AG20443 (cell line): Measurements from ENCODE around the gene PTPRN2.

Source experiments
- DNase-seq: peaks from one replicate; pipeline ENCODE4 v3.0.0; 2012; ENCODE audit warnings: low spot score, mixed read lengths

PTPRN2 gene

GRCh38 chr7:158602905-158603772, 15.5 kb upstream of the PTPRN2 start:
- DNase-seq, result no peak

DNA sequence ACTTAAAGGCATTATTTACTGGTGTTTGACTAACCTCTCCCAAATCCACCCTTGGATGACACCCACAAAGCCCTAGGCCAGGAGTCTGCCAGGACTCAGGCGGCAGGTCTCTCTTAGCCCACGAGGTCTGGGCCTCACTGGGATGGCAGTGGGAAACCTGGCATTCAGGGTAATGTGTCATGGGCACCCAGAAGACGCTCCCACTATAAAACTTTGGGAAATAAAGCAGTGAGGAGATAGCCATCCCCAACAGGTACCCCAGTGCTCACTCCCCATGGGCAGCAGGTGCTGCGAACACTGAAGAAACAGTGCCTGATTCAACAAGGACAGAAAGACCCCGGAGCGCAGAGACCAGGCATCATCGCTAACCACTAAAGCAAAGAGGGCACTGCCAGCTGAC, 14.4 kb upstream of the PTPRN2 start:
- DNase-seq, result no peak

DNA sequence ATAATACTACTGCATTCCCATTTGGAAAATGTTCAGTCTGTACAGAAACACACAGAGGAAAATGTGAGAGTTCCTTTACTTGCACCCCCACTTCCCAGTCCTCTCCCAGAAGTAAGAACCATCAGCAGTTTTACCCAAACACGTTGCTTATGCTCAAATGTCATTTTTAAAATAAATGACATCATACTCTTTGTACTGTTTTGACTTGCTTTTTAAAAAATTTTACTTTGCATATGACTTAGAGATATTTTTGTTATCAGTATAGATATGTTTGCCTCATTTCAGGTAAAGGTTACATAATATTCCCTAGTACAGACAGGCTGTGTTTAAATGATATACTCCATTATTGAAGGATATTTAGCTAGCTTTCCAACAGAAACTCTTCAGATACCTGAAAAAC, 13.5 kb upstream of the PTPRN2 start:
- no peak for DNase-seq

DNA sequence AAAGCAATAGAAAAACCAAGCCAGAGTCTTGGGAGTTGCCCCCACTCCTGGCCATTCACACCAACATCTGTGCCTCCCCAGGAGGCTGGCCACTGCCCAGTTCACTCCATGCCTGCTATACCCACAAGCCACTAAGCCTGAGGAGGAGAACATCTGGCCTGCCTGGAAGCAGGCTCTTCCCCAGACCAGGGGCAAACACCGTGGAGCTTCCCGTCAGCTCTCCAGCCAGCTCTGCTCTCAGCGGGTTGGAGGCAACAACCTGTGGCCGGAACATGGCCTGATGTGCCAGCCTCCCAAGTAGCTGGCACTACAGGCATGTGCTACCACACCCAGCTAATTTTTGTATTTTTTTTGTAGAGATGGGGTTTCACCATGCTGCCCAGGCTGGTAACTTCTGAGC, 9.1 kb upstream of the PTPRN2 start:
- no peak for DNase-seq

- DNase-seq, result no peak
Observed at GRCh38 chr7:158596309-158596708, 8.7 kb upstream of the PTPRN2 start.

DNA sequence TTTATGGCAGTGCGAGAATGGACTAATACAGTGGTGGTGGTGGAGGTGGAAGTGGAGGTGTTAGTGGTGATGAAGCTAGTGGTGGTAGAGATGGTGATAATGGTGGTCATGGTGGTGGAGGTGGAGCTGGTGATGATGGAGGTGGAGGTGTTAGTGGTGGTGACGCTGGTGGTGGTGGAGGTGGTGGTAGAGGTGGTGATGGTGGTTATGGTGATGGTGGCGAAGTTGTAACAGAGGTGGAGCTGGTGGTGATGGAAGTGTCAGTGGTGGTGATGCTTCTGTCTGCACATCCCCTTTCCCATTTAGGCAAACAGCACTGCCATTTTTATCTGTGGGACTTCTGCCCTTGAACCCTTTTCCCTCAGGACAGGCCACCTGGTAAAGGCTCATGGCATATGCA, 7.4 kb upstream of the PTPRN2 start:
- no peak for DNase-seq

DNA sequence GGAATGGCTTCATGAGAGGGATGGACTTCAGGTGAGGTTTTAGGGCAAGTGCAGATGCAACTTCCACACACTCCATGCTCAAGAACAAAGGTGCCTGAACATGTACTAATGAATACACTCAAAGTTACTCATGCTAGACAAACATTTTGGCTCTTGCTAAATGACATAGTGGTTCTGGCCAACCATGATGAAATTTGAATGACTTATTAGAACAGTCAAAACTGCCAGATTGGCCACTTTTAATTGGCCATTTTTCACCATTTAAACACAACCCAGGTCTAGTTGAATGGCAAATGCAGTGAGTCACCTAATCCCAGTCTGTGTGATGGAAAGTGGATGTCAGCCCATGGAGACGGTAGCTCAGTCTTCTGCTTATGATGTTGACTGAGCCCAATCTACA, 4.9 kb upstream of the PTPRN2 start:
- no peak for DNase-seq

DNA sequence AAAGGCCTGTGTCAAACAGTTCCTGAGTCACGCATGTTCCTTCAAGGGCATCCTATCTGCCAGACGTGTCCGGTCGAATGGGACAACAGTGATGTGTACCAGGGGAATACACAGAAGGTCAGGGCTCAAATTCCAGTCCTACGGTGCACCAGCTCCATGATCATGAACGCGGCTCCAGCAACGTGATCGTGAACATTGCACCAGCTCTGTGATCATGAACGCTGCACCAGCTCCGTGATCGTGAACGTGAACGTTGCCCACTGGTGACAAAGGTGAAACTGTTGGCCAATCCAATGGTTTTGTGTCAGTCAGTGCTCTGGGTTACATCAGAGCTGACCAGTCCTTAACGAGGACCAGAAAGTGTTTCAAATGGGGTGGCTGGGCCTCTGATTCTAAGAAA, 4.3 kb upstream of the PTPRN2 start:
- DNase-seq, result no peak

DNA sequence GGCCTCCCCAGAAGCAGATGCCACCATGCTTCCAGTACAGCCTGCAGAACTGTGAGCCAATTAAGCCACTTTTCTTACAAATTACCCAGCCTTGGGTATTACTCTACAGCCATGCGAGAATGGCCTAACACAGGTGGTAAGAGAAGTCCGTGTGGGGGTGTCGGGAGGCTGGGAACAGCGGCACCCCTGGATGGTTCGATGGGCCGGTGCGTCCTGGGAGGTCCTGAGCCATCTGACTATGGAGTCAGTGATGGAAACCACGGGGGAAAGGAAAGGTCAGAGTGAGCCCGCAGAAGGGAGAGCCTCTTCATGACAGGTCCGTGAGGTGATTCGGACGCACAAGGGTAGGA, 2.5 kb upstream of the PTPRN2 start:
- DNase-seq, result no peak

DNA sequence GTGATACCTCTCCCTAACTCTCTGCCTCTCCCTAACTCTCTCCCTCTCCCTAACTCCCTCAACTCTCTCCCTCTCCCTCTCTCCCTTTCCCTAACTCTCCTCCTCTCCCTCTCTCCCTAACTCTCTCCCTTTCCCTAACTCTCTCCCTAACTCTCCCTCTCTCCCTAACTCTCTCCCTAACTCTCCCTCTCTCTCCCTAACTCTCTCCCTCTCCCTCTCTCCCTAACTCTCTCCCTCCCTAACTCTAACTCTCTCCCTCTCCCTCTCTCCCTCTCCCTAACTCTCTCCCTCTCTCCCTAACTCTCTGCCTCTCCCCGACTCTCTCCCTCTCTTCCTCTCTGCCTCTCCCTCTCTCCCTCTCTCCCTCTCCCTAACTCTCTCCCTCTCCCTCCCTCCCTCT, 2.0 kb upstream of the PTPRN2 start:
- no peak for DNase-seq

GRCh38 chr7:158588878-158589442, 1.3 kb upstream of the PTPRN2 start:
- DNase-seq, result no peak

DNA sequence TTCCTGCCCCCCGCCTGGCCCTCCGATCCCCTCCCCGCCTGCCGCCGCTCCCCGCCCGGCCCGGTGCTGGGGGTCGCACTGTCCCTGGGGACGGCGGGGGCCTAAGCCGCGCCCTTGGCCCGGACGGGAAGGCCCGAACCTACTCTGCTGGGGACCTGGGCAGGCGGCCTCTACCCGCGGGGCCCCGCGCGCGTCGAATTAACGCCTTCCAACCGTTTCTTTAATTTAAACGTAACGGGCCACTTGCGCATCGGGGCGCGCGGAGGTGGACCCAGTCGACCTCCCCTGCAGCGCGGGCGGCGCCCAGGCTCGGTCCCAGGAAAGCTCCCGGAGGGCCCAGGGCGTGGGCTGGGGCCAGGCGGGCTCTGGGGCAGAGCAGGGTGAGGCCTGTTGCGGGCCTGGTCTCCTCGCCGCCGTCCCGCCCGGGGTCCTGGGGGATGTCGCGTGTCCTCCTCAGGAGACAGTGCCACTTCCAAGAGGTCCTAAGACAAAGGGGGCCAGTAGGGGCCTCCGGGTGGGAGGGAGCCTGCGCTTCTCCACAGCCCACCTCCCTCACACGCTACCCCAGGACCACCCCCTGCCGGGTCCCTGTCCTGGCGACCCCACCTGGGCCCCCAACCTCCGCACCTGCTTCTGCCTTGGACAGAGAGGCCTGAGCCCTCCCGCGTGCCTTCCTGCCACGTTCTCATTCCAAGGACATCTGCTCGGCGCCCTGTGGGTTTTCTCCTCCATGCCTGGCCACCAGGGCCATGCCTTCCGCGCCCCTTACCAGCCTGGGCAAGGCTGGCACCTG, 658 bp upstream of the PTPRN2 start:
- DNase-seq, result no peak

DNA sequence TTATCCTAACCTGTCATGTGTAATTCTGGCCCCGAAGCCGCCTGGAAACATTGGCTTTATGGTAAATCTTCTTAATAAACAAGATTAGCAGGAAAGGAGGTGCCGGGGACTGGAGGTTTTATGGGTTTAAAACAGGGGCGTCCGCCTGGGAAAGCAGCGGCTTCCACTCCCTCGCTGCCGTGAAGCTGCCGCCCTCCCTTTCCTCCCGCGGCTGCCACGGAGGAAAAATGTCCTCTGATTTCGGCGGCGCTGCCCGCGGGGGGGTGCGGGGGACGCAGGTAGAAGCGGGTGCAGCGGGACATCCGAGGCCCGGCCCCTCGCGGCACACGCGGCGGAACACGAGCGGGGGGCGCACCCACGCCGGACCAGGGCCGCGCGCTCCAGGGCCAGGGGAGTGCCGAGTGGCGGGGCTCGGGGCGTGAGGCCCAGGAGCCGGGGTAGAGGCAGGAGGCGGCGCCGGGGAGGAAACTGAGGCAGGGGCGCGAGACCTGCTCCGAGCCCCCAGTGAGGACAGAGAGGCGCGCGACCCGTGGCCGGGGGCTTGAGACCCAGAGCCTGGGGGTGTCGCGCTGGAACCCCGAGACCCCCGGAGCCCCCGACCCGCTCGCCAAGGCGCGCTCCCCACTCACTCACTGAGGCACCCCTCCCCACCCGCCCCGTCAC, 993 bp downstream of the PTPRN2 start:
- no peak for DNase-seq

- DNase-seq, result peak; percentile 4
Observed at GRCh38 chr7:158585721-158586498, 1.7 kb downstream of the PTPRN2 start.

- DNase-seq, result no peak
Observed at GRCh38 chr7:158584407-158584806, 3.2 kb downstream of the PTPRN2 start.

GRCh38 chr7:158583810-158584209, 3.8 kb downstream of the PTPRN2 start:
- DNase-seq, result no peak

DNA sequence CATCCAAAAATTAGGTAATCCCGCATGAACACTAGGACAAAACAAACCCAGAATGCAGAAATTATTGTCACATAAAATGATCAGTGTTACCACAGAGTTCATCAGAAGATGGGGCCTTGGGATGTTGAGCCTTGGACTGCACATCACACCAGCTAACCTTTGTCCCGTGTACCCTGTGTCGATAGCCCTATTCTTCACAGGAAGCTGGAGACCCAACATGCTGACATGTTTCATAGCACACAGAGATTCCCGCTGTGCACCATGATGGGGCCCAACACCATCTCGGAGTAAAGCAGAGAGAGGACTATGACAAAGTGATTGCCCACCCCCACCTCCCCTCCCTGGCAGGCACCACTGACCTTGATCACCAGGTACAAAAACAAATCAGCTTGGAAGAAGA, 4.5 kb downstream of the PTPRN2 start:
- no peak for DNase-seq

- DNase-seq, result no peak
Observed at GRCh38 chr7:158582089-158582456, 5.5 kb downstream of the PTPRN2 start.

- no peak for DNase-seq
Observed at GRCh38 chr7:158581440-158582088, 6.1 kb downstream of the PTPRN2 start.

GRCh38 chr7:158579662-158580646, 7.7 kb downstream of the PTPRN2 start:
- no peak for DNase-seq
